ENCODE measurements around the gene EIF3K.

The EIF3K gene

GRCh38 chr19:38650911-38651584, 32.1 kb downstream of the EIF3K start:
- no peak for DNase-seq

- DNase-seq: no peak
Measured at GRCh38 chr19:38653028-38653571, 34.1 kb downstream of the EIF3K start.

GRCh38 chr19:38654628-38655055, 35.7 kb downstream of the EIF3K start:
- DNase-seq: no peak

GRCh38 chr19:38655148-38655824, 36.3 kb downstream of the EIF3K start:
- DNase-seq: no peak

- peak; percentile 63 for DNase-seq
Measured at GRCh38 chr19:38656171-38656981, 37.4 kb downstream of the EIF3K start.

- DNase-seq: no peak
Measured at GRCh38 chr19:38657633-38658222, 38.7 kb downstream of the EIF3K start.

GRCh38 chr19:38658462-38659306, 39.7 kb downstream of the EIF3K start:
- no peak for DNase-seq

- DNase-seq: no peak
Measured at GRCh38 chr19:38660724-38661123, 41.7 kb downstream of the EIF3K start.

- DNase-seq: no peak
Measured at GRCh38 chr19:38661136-38661535, 42.1 kb downstream of the EIF3K start.

GRCh38 chr19:38661996-38662395, 43.0 kb downstream of the EIF3K start:
- no peak for DNase-seq

GRCh38 chr19:38662537-38663155, 43.7 kb downstream of the EIF3K start:
- no peak for DNase-seq

- DNase-seq: no peak
Measured at GRCh38 chr19:38663156-38663651, 44.2 kb downstream of the EIF3K start.

GRCh38 chr19:38663957-38664502, 45.0 kb downstream of the EIF3K start:
- DNase-seq: no peak

GRCh38 chr19:38664503-38665211, 45.7 kb downstream of the EIF3K start:
- no peak for DNase-seq

- DNase-seq: no peak
Measured at GRCh38 chr19:38665219-38665931, 46.4 kb downstream of the EIF3K start.

GRCh38 chr19:38665950-38666662, 47.1 kb downstream of the EIF3K start:
- DNase-seq: no peak

GRCh38 chr19:38666663-38667511, 47.9 kb downstream of the EIF3K start:
- peak; percentile 47 for DNase-seq

- no peak for DNase-seq
Measured at GRCh38 chr19:38667661-38668171, 48.7 kb downstream of the EIF3K start.
